ENCODE measurements around the gene SETD2.

SETD2 gene

GRCh38 chr3:46996689-46997452, 167.0 kb downstream of the SETD2 start:
- DNase-seq = no peak

GRCh38 chr3:46995901-46996562, 167.9 kb downstream of the SETD2 start:
- no peak for DNase-seq

GRCh38 chr3:46994801-46995731, 168.8 kb downstream of the SETD2 start:
- DNase-seq = no peak

- DNase-seq = no peak
These were observed 169.9 kb downstream of the SETD2 start for GRCh38 chr3:46993986-46994385.

GRCh38 chr3:46993292-46993691, 170.6 kb downstream of the SETD2 start:
- no peak for DNase-seq

- no peak for DNase-seq
These were observed 171.7 kb downstream of the SETD2 start for GRCh38 chr3:46992231-46992630.

- DNase-seq = no peak
These were observed 172.3 kb downstream of the SETD2 start for GRCh38 chr3:46991406-46992165.

- no peak for DNase-seq
These were observed 173.1 kb downstream of the SETD2 start for GRCh38 chr3:46990573-46991374.

- no peak for DNase-seq
These were observed 174.6 kb downstream of the SETD2 start for GRCh38 chr3:46989146-46989810.

- no peak for DNase-seq
These were observed 175.3 kb downstream of the SETD2 start for GRCh38 chr3:46988616-46989015.

GRCh38 chr3:46987743-46988401, 176.0 kb downstream of the SETD2 start:
- DNase-seq = peak; percentile 94

- no peak for DNase-seq
These were observed 176.6 kb downstream of the SETD2 start for GRCh38 chr3:46987319-46987742.

- no peak for DNase-seq
These were observed 177.1 kb downstream of the SETD2 start for GRCh38 chr3:46986782-46987310.

GRCh38 chr3:46986055-46986730, 177.7 kb downstream of the SETD2 start:
- no peak for DNase-seq

GRCh38 chr3:46985588-46985987, 178.3 kb downstream of the SETD2 start:
- DNase-seq = no peak

GRCh38 chr3:46984591-46985459, 179.1 kb downstream of the SETD2 start:
- DNase-seq = no peak

GRCh38 chr3:46982546-46982945, 181.4 kb downstream of the SETD2 start:
- DNase-seq = no peak

- no peak for DNase-seq
These were observed 181.9 kb downstream of the SETD2 start for GRCh38 chr3:46981932-46982471.
